ENCODE data around the gene KRTAP5-4. TPM values are rescaled to one million over a fixed set of nuclear protein-coding genes. Genes with fewer than 3 reads are reported as not detected.
"Not testable (repeated sequence)": the region's sequence is repeated elsewhere in the genome, so short reads cannot be mapped to it uniquely, and the experiment has no call there.

Gene KRTAP5-4
- total RNA-seq, 2 donors from 2014 or later, result not detected

DNA sequence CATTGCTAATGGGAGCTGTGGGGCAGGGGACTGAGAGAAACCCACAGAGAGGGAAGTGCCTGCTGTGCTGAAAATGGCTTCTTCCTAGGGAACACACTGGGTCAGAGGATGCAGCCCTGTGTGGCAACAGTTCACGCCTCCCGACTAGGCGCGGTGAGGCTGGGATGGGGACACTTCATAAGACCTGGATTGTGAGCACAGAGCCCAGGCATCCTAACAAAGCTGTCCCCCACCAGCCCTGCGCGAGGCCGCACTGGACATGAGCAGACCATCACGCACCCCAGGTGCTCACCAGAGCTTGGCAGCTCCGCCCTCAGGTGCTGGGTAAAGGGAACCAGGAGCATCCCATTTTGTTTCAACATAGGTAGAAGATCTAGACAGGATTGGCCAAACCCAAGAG lies 1.8 kb upstream of the KRTAP5-4 start:
- no peak for DNase-seq
- no peak for ATAC-seq (replicated peaks in 1 of 2)
- no peak overlapping the region for H3K4me3 Mint-ChIP-seq
- peaks cover 7% of the 10 kb centered on the region for H3K4me1 Mint-ChIP-seq (ENCODE audit: low read depth)
- no peak overlapping the region for H3K27ac Mint-ChIP-seq
- H3K36me3 Mint-ChIP-seq (ENCODE audit: insufficient read depth in 2 of 2), result no peaks in the 10 kb centered on the region
- H3K9me3 Mint-ChIP-seq, result no peaks in the 10 kb centered on the region
- no peaks in the 10 kb centered on the region for H3K27me3 Mint-ChIP-seq (ENCODE audit: low read depth)

GRCh38 chr11:1619449-1619848 lies 2.5 kb downstream of the KRTAP5-4 start:
- peak overlapping the region in 1 of 2 donors; percentile 17 for H3K4me3 Mint-ChIP-seq
- H3K27ac Mint-ChIP-seq, result no peak overlapping the region
- DNase-seq, result peak; percentile 11 to 22

GRCh38 chr11:1618231-1618630 lies 3.7 kb downstream of the KRTAP5-4 start:
- Mint-ChIP-seq H3K27ac (no peak overlapping the region), H3K27me3 (ENCODE audit: low read depth) (no peaks in the 10 kb centered on the region), H3K4me3 (no peak overlapping the region), H3K9me3 (no peaks in the 10 kb centered on the region), H3K36me3 (ENCODE audit: insufficient read depth in 2 of 2) (no peaks in the 10 kb centered on the region), H3K4me1 (ENCODE audit: low read depth) (peaks cover 7% of the 10 kb centered on the region)
- no peak for ATAC-seq (replicated peaks in 1 of 2)
- DNase-seq, result no peak

More at GRCh38 chr11:1619449-1619848, 2.5 kb downstream of the KRTAP5-4 start:
- H3K36me3 Mint-ChIP-seq (ENCODE audit: insufficient read depth in 2 of 2), result no peaks in the 10 kb centered on the region
- no peaks in the 10 kb centered on the region for H3K27me3 Mint-ChIP-seq (ENCODE audit: low read depth)
- peak; percentile 65 to 94 for ATAC-seq (replicated peaks in 1 of 2)
- peaks cover 7% of the 10 kb centered on the region for H3K4me1 Mint-ChIP-seq (ENCODE audit: low read depth)
- H3K9me3 Mint-ChIP-seq, result no peaks in the 10 kb centered on the region

- peaks cover 17% of the 10 kb centered on the region for H3K27me3 Mint-ChIP-seq (ENCODE audit: low read depth)
- no peak within 1 kb of the TSS for H3K27ac Mint-ChIP-seq
- H3K9me3 Mint-ChIP-seq, result no peaks in the 10 kb centered on the region
- H3K4me1 Mint-ChIP-seq (ENCODE audit: low read depth), result peaks cover 5% of the 10 kb centered on the region
- no peak within 1 kb of the TSS for H3K4me3 Mint-ChIP-seq
- ATAC-seq (replicated peaks in 1 of 2) (no peak), DNase-seq (no peak)
- no peaks in the 10 kb centered on the region for H3K36me3 Mint-ChIP-seq (ENCODE audit: insufficient read depth in 2 of 2)
These were observed 13.6 kb downstream of the KRTAP5-4 start, which contains the start of gene KRTAP5-3 for GRCh38 chr11:1608363-1608762. Gene KRTAP5-3 (minus strand): TSS chr11:1608463. CDS start chr11:1608385, 78 bp downstream.

DNA sequence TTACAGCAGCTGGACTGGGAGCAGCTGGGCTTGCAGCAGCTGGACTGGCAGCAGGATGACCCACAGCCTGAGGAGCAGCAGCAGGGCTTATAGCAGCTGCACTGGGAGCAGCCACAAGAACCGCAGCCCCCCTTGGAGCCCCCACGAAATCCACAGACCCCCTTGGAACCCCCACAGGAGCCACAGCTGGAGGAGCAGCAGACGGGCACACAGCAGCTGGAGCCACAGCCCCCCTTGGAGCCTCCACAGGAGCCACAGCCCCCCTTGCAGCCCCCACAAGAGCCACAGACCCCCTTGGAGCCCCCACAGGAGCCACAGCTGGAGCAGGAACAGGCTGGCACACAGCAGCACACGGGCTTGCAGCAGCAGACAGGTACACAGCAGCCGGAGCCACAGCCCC lies 14.0 kb downstream of the KRTAP5-4 start:
- H3K4me1 Mint-ChIP-seq (ENCODE audit: low read depth); H3K9me3 Mint-ChIP-seq; H3K27ac Mint-ChIP-seq; H3K36me3 Mint-ChIP-seq (ENCODE audit: insufficient read depth in 2 of 2); H3K4me3 Mint-ChIP-seq; ATAC-seq (replicated peaks in 1 of 2); DNase-seq: not testable (repeated sequence)
- peaks cover 21% of the 10 kb centered on the region for H3K27me3 Mint-ChIP-seq (ENCODE audit: low read depth)

- not testable (repeated sequence) for H3K27ac Mint-ChIP-seq
- H3K27me3 Mint-ChIP-seq (ENCODE audit: low read depth), result peaks cover 25% of the 10 kb centered on the region
These were observed 14.6 kb downstream of the KRTAP5-4 start for GRCh38 chr11:1607156-1607845.

DNA sequence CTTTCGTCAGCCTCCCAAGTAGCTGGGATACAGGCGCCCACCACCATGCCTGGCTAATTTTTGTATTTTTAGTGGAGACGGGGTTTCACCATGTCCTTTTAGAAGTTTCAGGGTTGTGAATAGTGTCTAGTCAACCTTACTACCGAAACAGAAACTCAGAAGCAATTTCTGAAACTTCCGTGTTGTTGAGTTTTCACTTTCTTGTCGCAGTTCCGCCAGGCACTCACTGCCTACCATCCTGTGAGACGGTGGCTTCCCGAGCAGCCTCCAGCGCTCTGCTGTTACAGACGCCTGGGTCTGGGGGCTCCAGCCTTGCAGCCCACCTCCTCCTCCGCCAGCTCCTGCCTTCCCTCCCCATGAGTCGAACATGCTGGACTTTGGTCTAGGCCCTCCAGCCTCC lies 16.0 kb downstream of the KRTAP5-4 start:
- not testable (repeated sequence) for H3K4me1 Mint-ChIP-seq (ENCODE audit: low read depth); H3K9me3 Mint-ChIP-seq; H3K36me3 Mint-ChIP-seq (ENCODE audit: insufficient read depth in 2 of 2); H3K27ac Mint-ChIP-seq
- H3K27me3 Mint-ChIP-seq (ENCODE audit: low read depth), result peaks cover 33% of the 10 kb centered on the region
- ATAC-seq (replicated peaks in 1 of 2) (peak; percentile 54 to 75), DNase-seq (peak; percentile 12 to 17)
- peak overlapping the region in 1 of 2 donors; percentile 26 for H3K4me3 Mint-ChIP-seq

More at GRCh38 chr11:1607156-1607845, 14.6 kb downstream of the KRTAP5-4 start:
- ATAC-seq (replicated peaks in 1 of 2); H3K9me3 Mint-ChIP-seq; H3K36me3 Mint-ChIP-seq (ENCODE audit: insufficient read depth in 2 of 2); DNase-seq; H3K4me3 Mint-ChIP-seq; H3K4me1 Mint-ChIP-seq (ENCODE audit: low read depth): not testable (repeated sequence)

DNA sequence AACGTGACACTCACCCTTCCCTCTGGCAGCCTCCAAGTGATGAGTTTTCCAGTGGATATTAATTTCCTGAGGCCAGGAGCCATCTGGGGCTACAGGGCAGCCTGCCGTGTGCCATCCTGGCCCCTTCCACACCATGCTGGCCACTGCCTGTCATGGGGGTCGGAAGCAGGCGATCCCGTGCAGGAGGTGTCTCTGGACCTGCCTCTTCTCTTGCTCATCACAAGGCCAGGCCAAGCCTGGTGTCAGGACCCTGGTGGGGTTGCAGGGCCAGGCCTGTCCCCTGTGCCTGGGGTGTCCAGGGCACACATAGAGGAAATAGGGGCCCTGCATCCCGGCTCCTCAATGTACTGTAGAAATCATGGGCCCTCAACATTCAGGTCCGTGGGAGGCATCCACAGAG lies 17.2 kb downstream of the KRTAP5-4 start:
- H3K4me3 Mint-ChIP-seq, result no peak overlapping the region
- peaks cover 5% of the 10 kb centered on the region for H3K4me1 Mint-ChIP-seq (ENCODE audit: low read depth)
- no peak overlapping the region for H3K27ac Mint-ChIP-seq
- H3K27me3 Mint-ChIP-seq (ENCODE audit: low read depth), result peaks cover 33% of the 10 kb centered on the region
- ATAC-seq (replicated peaks in 1 of 2) (no peak), DNase-seq (no peak)
- H3K36me3 Mint-ChIP-seq (ENCODE audit: insufficient read depth in 2 of 2), result no peaks in the 10 kb centered on the region
- no peaks in the 10 kb centered on the region for H3K9me3 Mint-ChIP-seq

- H3K27me3 Mint-ChIP-seq (ENCODE audit: low read depth), result peaks cover 33% of the 10 kb centered on the region
- DNase-seq (no peak), ATAC-seq (replicated peaks in 1 of 2) (no peak)
- no peaks in the 10 kb centered on the region for H3K9me3 Mint-ChIP-seq
- H3K4me1 Mint-ChIP-seq (ENCODE audit: low read depth), result peaks cover 5% of the 10 kb centered on the region
- no peak overlapping the region for H3K4me3 Mint-ChIP-seq
- no peaks in the 10 kb centered on the region for H3K36me3 Mint-ChIP-seq (ENCODE audit: insufficient read depth in 2 of 2)
- H3K27ac Mint-ChIP-seq, result no peak overlapping the region
These were observed 17.8 kb downstream of the KRTAP5-4 start for GRCh38 chr11:1604181-1604580.

DNA sequence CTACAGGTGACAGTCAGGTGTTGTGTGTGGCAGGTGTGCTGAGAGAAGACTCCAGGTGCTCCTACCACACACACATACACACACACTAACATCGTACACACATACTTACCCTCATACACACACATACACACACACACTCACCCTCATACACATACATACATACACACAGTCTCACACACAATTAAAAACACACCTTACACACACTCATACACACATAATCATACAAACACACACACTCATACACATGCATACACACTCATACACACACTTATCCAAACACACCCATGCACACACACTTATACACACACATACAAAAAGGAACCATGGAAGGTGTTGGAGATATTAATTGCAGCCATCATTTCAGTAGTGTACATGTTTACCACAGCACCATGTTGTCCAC lies 18.3 kb downstream of the KRTAP5-4 start:
- no peaks in the 10 kb centered on the region for H3K36me3 Mint-ChIP-seq (ENCODE audit: insufficient read depth in 2 of 2)
- ATAC-seq (replicated peaks in 1 of 2) (no peak), DNase-seq (no peak)
- no peak overlapping the region for H3K4me3 Mint-ChIP-seq
- peaks cover 33% of the 10 kb centered on the region for H3K27me3 Mint-ChIP-seq (ENCODE audit: low read depth)
- H3K27ac Mint-ChIP-seq, result no peak overlapping the region
- H3K9me3 Mint-ChIP-seq, result no peaks in the 10 kb centered on the region
- H3K4me1 Mint-ChIP-seq (ENCODE audit: low read depth), result peaks cover 5% of the 10 kb centered on the region

- H3K27me3 Mint-ChIP-seq (ENCODE audit: low read depth), result peaks cover 32% of the 10 kb centered on the region
- H3K4me1 Mint-ChIP-seq (ENCODE audit: low read depth); H3K4me3 Mint-ChIP-seq; H3K27ac Mint-ChIP-seq; ATAC-seq (replicated peaks in 1 of 2); H3K36me3 Mint-ChIP-seq (ENCODE audit: insufficient read depth in 2 of 2); DNase-seq; H3K9me3 Mint-ChIP-seq: not testable (repeated sequence)
These were observed 20.3 kb downstream of the KRTAP5-4 start for GRCh38 chr11:1601663-1602062.

- DNase-seq, result no peak
- no peak overlapping the region for H3K27ac Mint-ChIP-seq
- peaks cover 35% of the 10 kb centered on the region for H3K27me3 Mint-ChIP-seq (ENCODE audit: low read depth)
- no peaks in the 10 kb centered on the region for H3K36me3 Mint-ChIP-seq (ENCODE audit: insufficient read depth in 2 of 2)
- H3K9me3 Mint-ChIP-seq, result no peaks in the 10 kb centered on the region
- no peak for ATAC-seq (replicated peaks in 1 of 2)
- H3K4me1 Mint-ChIP-seq (ENCODE audit: low read depth), result peaks cover under 1% of the 10 kb centered on the region
- no peak overlapping the region for H3K4me3 Mint-ChIP-seq
These were observed 21.3 kb downstream of the KRTAP5-4 start for GRCh38 chr11:1600626-1601025.

GRCh38 chr11:1598816-1599215 lies 23.1 kb downstream of the KRTAP5-4 start:
- peaks cover 35% of the 10 kb centered on the region for H3K27me3 Mint-ChIP-seq (ENCODE audit: low read depth)
- no peaks in the 10 kb centered on the region for H3K9me3 Mint-ChIP-seq
- H3K4me3 Mint-ChIP-seq, result no peak overlapping the region

DNA sequence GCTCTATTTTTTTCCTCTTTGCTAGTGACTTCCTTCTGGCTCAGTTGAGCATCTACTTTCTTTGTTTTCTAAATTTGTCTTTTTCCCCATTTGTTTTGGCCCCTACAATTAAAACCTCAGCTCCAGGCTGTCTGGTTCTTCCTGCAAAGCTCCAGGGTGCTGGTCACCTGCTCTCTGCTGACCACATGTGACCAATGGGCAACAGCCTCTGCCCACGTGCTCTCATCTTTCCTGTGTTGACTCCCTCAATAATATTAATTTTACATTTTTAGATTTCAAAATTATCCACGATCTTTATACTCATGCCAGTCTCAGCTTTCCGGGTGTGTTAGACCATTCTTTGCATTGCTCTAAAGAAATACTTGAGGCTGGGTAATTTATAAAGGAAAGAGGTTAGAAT lies 23.5 kb downstream of the KRTAP5-4 start:
- H3K27me3 Mint-ChIP-seq (ENCODE audit: low read depth), result peaks cover 35% of the 10 kb centered on the region
- not testable (repeated sequence) for DNase-seq; H3K27ac Mint-ChIP-seq; H3K9me3 Mint-ChIP-seq; H3K4me1 Mint-ChIP-seq (ENCODE audit: low read depth); ATAC-seq (replicated peaks in 1 of 2); H3K4me3 Mint-ChIP-seq; H3K36me3 Mint-ChIP-seq (ENCODE audit: insufficient read depth in 2 of 2)

More at GRCh38 chr11:1598816-1599215, 23.1 kb downstream of the KRTAP5-4 start:
- no peaks in the 10 kb centered on the region for H3K36me3 Mint-ChIP-seq (ENCODE audit: insufficient read depth in 2 of 2)
- ATAC-seq (replicated peaks in 1 of 2) (no peak), DNase-seq (no peak)
- H3K4me1 Mint-ChIP-seq (ENCODE audit: low read depth), result peaks cover 4% of the 10 kb centered on the region
- no peak overlapping the region for H3K27ac Mint-ChIP-seq

Measured in activated T-cell treated with anti-CD3 and anti-CD28 coated beads, Interleukin-2, amount 50 U/mL, for 72 hours (primary cell).